Femur (tissue), 1 donor: ENCODE results near the gene ULK4.
"Not testable (repeated sequence)": the region's sequence is repeated elsewhere in the genome, so short reads cannot be mapped to it uniquely, and the experiment has no call there.

Experiments
- DNase-seq: peaks from one replicate; pipeline ENCODE4 v3.0.0-alpha.2; 2017

The ULK4 gene

GRCh38 chr3:41961751-41962679 lies at the start of gene ULK4:
Gene ULK4 (minus strand): TSS chr3:41962103. CDS start chr3:41954759, 7,344 bp downstream.
- DNase-seq: peak; percentile 99

GRCh38 chr3:42010530-42010929 lies 48.6 kb upstream of the ULK4 start:
- peak; percentile 56 for DNase-seq

GRCh38 chr3:42009456-42009855 lies 47.6 kb upstream of the ULK4 start:
- no peak for DNase-seq

GRCh38 chr3:42007785-42008184 lies 45.9 kb upstream of the ULK4 start:
- no peak for DNase-seq

- no peak for DNase-seq
Measured at GRCh38 chr3:42005401-42005800, 43.5 kb upstream of the ULK4 start.

- no peak for DNase-seq
Measured at GRCh38 chr3:42002790-42003189, 40.9 kb upstream of the ULK4 start.

- DNase-seq: no peak
Measured at GRCh38 chr3:42001777-42002176, 39.9 kb upstream of the ULK4 start.

GRCh38 chr3:41999909-42000308 lies 38.0 kb upstream of the ULK4 start:
- DNase-seq: no peak

GRCh38 chr3:41997702-41998550 lies 36.0 kb upstream of the ULK4 start:
- peak; percentile 33 for DNase-seq

- DNase-seq: no peak
Measured at GRCh38 chr3:41991437-41991836, 29.5 kb upstream of the ULK4 start.

GRCh38 chr3:41989518-41989917 lies 27.6 kb upstream of the ULK4 start:
- no peak for DNase-seq

GRCh38 chr3:41987627-41988026 lies 25.7 kb upstream of the ULK4 start:
- no peak for DNase-seq

GRCh38 chr3:41986561-41986960 lies 24.7 kb upstream of the ULK4 start:
- no peak for DNase-seq

- no peak for DNase-seq
Measured at GRCh38 chr3:41985018-41985417, 23.1 kb upstream of the ULK4 start.

- DNase-seq: not testable (repeated sequence)
Measured at GRCh38 chr3:41983091-41983490, 21.2 kb upstream of the ULK4 start.

GRCh38 chr3:41977401-41977800 lies 15.5 kb upstream of the ULK4 start:
- DNase-seq: not testable (repeated sequence)

- no peak for DNase-seq
Measured at GRCh38 chr3:41975416-41976103, 13.7 kb upstream of the ULK4 start.

- DNase-seq: no peak
Measured at GRCh38 chr3:41974223-41974622, 12.3 kb upstream of the ULK4 start.

GRCh38 chr3:41972802-41973201 lies 10.9 kb upstream of the ULK4 start:
- DNase-seq: no peak

- no peak for DNase-seq
Measured at GRCh38 chr3:41966206-41966605, 4.3 kb upstream of the ULK4 start.

- DNase-seq: no peak
Measured at GRCh38 chr3:41963823-41964222, 1.9 kb upstream of the ULK4 start.

- peak; percentile 63 for DNase-seq
Measured at GRCh38 chr3:41960826-41961750, 815 bp downstream of the ULK4 start.
